Measurements from ENCODE around the gene ZNG1A.
"Not testable (repeated sequence)": the region's sequence is repeated elsewhere in the genome, so short reads cannot be mapped to it uniquely, and the experiment has no call there.

GRCh38 chr9:110672-111071, 68.2 kb downstream of the ZNG1A start:
- not testable (repeated sequence) for TF ChIP-seq POLR2A, CTCF (IDR thresholded peaks at IDR 0.05)
